CD4-positive, alpha-beta memory T cell (primary cell): ENCODE results near the gene PTPRG. TPM values are rescaled to one million over a fixed set of nuclear protein-coding genes. Genes with fewer than 3 reads are reported as not detected.

Experiments
- CTCF ChIA-PET: fragments of 350-600 bp; sonication (Branson Sonifier 250); formaldehyde crosslinking; loops from one replicate; lab custom pipeline; 2021; ENCODE audit warnings: inconsistent platforms; ENCODE audit not compliant: partially characterized antibody; lab: Charles Lee
- POLR2A ChIA-PET: fragments of 350-600 bp; sonication (Branson Sonifier 250); formaldehyde crosslinking; loops from one replicate; lab custom pipeline; 2021; ENCODE audit not compliant: partially characterized antibody; lab: Charles Lee
- DNase-seq, 5 donors: peaks; one replicate each; pipeline versions ENCODE4 v3.0.0 to v3.0.0-alpha.2; 2020 to 2022; ENCODE audit warnings: mixed read lengths in 1 of 5
- H3K27ac ChIP-seq: one replicate; pipeline ENCODE4 v1.7.0; 2013; ENCODE audit warnings: low read depth, low read length
- H3K27me3 ChIP-seq: 2 replicates; pipeline ENCODE4 v1.7.0; 2013; ENCODE audit warnings: mild to moderate bottlenecking, low read length, moderate library complexity; ENCODE audit not compliant: insufficient read depth
- H3K36me3 ChIP-seq: 2 replicates; pipeline ENCODE4 v1.7.0; 2013; ENCODE audit warnings: mild to moderate bottlenecking, low read length, moderate library complexity; ENCODE audit not compliant: insufficient read depth
- H3K4me1 ChIP-seq: 2 replicates; pipeline ENCODE4 v1.7.0; 2013; ENCODE audit warnings: mild to moderate bottlenecking, low read length, moderate library complexity; ENCODE audit not compliant: insufficient read depth
- H3K4me3 ChIP-seq, 2 donors: one replicate each; pipeline ENCODE4 v1.7.0; 2013; ENCODE audit warnings: low read length in 2 of 2, mild to moderate bottlenecking in 1 of 2
- H3K9me3 ChIP-seq, 2 donors: one replicate each; pipeline ENCODE4 v1.7.0; 2013; ENCODE audit warnings: low read length in 2 of 2, control low read depth in 1 of 2; ENCODE audit not compliant: control insufficient read depth in 1 of 2
- H3K27ac Mint-ChIP-seq, 7 donors: one replicate each; pipeline ENCODE4 v1.8.0; 2020 to 2021; ENCODE audit warnings: mixed read lengths in 7 of 7, mild to moderate bottlenecking in 6 of 7, inconsistent platforms in 3 of 7, moderate library complexity in 3 of 7
- H3K27me3 Mint-ChIP-seq, 2 donors: one replicate each; pipeline ENCODE4 v1.8.0; 2020 to 2021; ENCODE audit warnings: mixed read lengths in 2 of 2
- H3K36me3 Mint-ChIP-seq, 2 donors: one replicate each; pipeline ENCODE4 v1.8.0; 2020 to 2021; ENCODE audit warnings: mixed read lengths in 2 of 2, inconsistent platforms in 1 of 2, mild to moderate bottlenecking in 1 of 2
- H3K4me1 Mint-ChIP-seq, 4 donors: one replicate each; pipeline ENCODE4 v1.8.0; 2020 to 2021; ENCODE audit warnings: mixed read lengths in 4 of 4, mild to moderate bottlenecking in 1 of 4
- H3K4me3 Mint-ChIP-seq, 8 donors: one replicate each; pipeline ENCODE4 v1.8.0; 2020 to 2021; ENCODE audit warnings: mixed read lengths in 8 of 8, mild to moderate bottlenecking in 7 of 8, moderate library complexity in 6 of 8, inconsistent platforms in 3 of 8
- H3K9me3 Mint-ChIP-seq, 8 donors: one replicate each; pipeline ENCODE4 v1.8.0; 2020 to 2021; ENCODE audit warnings: mixed read lengths in 8 of 8, mild to moderate bottlenecking in 5 of 8, inconsistent platforms in 3 of 8, moderate library complexity in 1 of 8
- intact Hi-C: fragments of 100-400 bp; cut with micrococcal nuclease; formaldehyde crosslinking; loops from one replicate; pipeline ENCODE4 v1.15.1; 2023
- polyA plus RNA-seq, 2 donors: library from polyadenylated mRNA; unstranded; fragments of 300-500 nt; fragmentation: Illumina TruSeq; gene quantifications; one replicate each; pipeline ENCODE4 v1.2.3, GENCODE V29; 2021
- total RNA-seq, 2 experiments: library from RNA; stranded (reverse); gene quantifications; one replicate each; pipeline ENCODE4 v1.2.3, GENCODE V29; 2021

Gene PTPRG
- total and polyA plus RNA-seq, 4 experiments from 2014 or later, result not detected

- Mint-ChIP-seq H3K4me3 (no peak overlapping the region), H3K27me3 (no peaks in the 10 kb centered on the region), H3K27ac (no peak overlapping the region), H3K9me3 (peaks cover 0 to 2% (median 0%) of the 10 kb centered on the region in 8 donors), H3K36me3 (no peaks in the 10 kb centered on the region), H3K4me1 (no peaks in the 10 kb centered on the region)
- H3K27me3 ChIP-seq, result no peaks in the 10 kb centered on the region
- no peak overlapping the region for H3K4me3 ChIP-seq
- H3K4me1 ChIP-seq, result no peaks in the 10 kb centered on the region
- no peaks in the 10 kb centered on the region for H3K9me3 ChIP-seq
- ChIA-PET CTCF (no interaction called here), POLR2A (no interaction called here)
- no peak overlapping the region for H3K27ac ChIP-seq
- H3K36me3 ChIP-seq, result no peaks in the 10 kb centered on the region
- intact Hi-C loops, result no loop called here
- DNase-seq, result no peak
Observed at GRCh38 chr3:61967019-61967418, 405.6 kb downstream of the PTPRG start.

GRCh38 chr3:61967937-61968336, 406.6 kb downstream of the PTPRG start:
- Histone ChIP-seq H3K27ac (no peak overlapping the region), H3K4me1 (no peaks in the 10 kb centered on the region), H3K27me3 (no peaks in the 10 kb centered on the region), H3K36me3 (no peaks in the 10 kb centered on the region), H3K4me3 (no peak overlapping the region), H3K9me3 (no peaks in the 10 kb centered on the region)
- Mint-ChIP-seq H3K4me1 (no peaks in the 10 kb centered on the region), H3K27me3 (no peaks in the 10 kb centered on the region), H3K9me3 (peaks cover 0 to 2% (median 0%) of the 10 kb centered on the region in 8 donors), H3K36me3 (no peaks in the 10 kb centered on the region), H3K27ac (no peak overlapping the region), H3K4me3 (no peak overlapping the region)
- ChIA-PET CTCF (no interaction called here), POLR2A (no interaction called here)
- DNase-seq, result no peak
- intact Hi-C loops, result no loop called here

- Histone ChIP-seq H3K9me3 (no peaks in the 10 kb centered on the region), H3K36me3 (no peaks in the 10 kb centered on the region), H3K4me1 (no peaks in the 10 kb centered on the region), H3K27me3 (no peaks in the 10 kb centered on the region), H3K27ac (no peak overlapping the region), H3K4me3 (no peak overlapping the region)
- no peak for DNase-seq
- no peaks in the 10 kb centered on the region for H3K36me3 Mint-ChIP-seq
- ChIA-PET CTCF (no interaction called here), POLR2A (no interaction called here)
- peaks cover 0 to 5% (median 0%) of the 10 kb centered on the region in 8 donors for H3K9me3 Mint-ChIP-seq
- no peaks in the 10 kb centered on the region for H3K27me3 Mint-ChIP-seq
- intact Hi-C loops, result no loop called here
- H3K27ac Mint-ChIP-seq, result no peak overlapping the region
- no peaks in the 10 kb centered on the region for H3K4me1 Mint-ChIP-seq
- H3K4me3 Mint-ChIP-seq, result no peak overlapping the region
Observed at GRCh38 chr3:61974662-61975061, 413.3 kb downstream of the PTPRG start.

DNA sequence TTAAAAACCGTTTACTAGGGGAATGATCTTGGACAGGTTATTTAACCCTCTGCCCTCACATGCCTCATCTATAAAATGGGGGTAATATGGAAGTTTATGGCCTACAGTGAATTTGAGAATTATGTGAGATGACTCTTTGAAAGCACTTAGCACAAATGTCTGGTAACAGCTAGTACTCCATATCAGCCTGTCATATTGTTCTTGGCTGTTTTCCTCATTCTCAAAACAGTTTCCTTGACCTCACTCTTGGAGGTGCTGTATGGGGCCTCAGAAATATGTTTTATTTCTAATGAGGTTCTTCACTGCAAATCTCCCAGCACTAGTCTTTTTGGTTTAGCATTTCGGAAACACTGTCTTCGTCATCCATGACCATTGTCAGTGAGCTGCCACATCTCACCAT, 413.8 kb downstream of the PTPRG start:
- no peaks in the 10 kb centered on the region for H3K36me3 ChIP-seq
- H3K4me1 Mint-ChIP-seq, result no peaks in the 10 kb centered on the region
- no peak overlapping the region for H3K27ac Mint-ChIP-seq
- no peaks in the 10 kb centered on the region for H3K27me3 Mint-ChIP-seq
- no peaks in the 10 kb centered on the region for H3K27me3 ChIP-seq
- ChIA-PET CTCF (no interaction called here), POLR2A (no interaction called here)
- intact Hi-C loops, result no loop called here
- no peaks in the 10 kb centered on the region for H3K36me3 Mint-ChIP-seq
- H3K27ac ChIP-seq, result no peak overlapping the region
- no peak overlapping the region for H3K4me3 Mint-ChIP-seq
- H3K4me1 ChIP-seq, result no peaks in the 10 kb centered on the region
- no peaks in the 10 kb centered on the region for H3K9me3 ChIP-seq
- H3K9me3 Mint-ChIP-seq, result peaks cover 0 to 5% (median 0%) of the 10 kb centered on the region in 8 donors
- no peak overlapping the region for H3K4me3 ChIP-seq
- no peak for DNase-seq

DNA sequence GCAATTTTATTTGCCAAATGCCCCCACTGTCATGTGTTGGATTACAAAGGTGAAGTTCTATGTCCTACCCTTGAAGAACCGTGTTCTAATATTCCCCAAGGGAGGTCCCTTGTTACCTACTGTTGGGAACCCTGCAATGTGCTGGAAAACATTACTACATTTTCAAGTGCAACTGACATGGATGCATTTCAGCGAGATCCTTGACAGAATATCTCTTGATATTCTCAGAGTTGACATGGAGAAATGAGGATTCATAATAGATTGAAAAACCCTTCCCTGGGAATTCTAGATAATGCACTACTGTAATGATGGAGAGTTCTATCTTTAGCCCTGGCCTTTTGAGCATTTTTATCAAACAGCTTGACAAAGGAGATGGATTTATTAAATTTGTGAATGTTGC, 414.6 kb downstream of the PTPRG start:
- Mint-ChIP-seq H3K27me3 (no peaks in the 10 kb centered on the region), H3K36me3 (no peaks in the 10 kb centered on the region), H3K27ac (no peak overlapping the region), H3K9me3 (peaks cover 0 to 5% (median 0%) of the 10 kb centered on the region in 8 donors), H3K4me3 (no peak overlapping the region), H3K4me1 (no peaks in the 10 kb centered on the region)
- CTCF ChIA-PET, result no interaction called here
- no peaks in the 10 kb centered on the region for H3K36me3 ChIP-seq
- H3K9me3 ChIP-seq, result no peaks in the 10 kb centered on the region
- no peaks in the 10 kb centered on the region for H3K4me1 ChIP-seq
- no peak for DNase-seq
- no peaks in the 10 kb centered on the region for H3K27me3 ChIP-seq
- POLR2A ChIA-PET, result no interaction called here
- no peak overlapping the region for H3K4me3 ChIP-seq
- H3K27ac ChIP-seq, result no peak overlapping the region
- intact Hi-C loops, result no loop called here

- POLR2A ChIA-PET, result no interaction called here
- CTCF ChIA-PET, result no interaction called here
- H3K4me3 Mint-ChIP-seq, result no peak overlapping the region
- DNase-seq, result no peak
- H3K27me3 Mint-ChIP-seq, result no peaks in the 10 kb centered on the region
- no peaks in the 10 kb centered on the region for H3K36me3 Mint-ChIP-seq
- peaks cover 0 to 5% (median 0%) of the 10 kb centered on the region in 8 donors for H3K9me3 Mint-ChIP-seq
- no peaks in the 10 kb centered on the region for H3K27me3 ChIP-seq
- intact Hi-C loops, result no loop called here
- H3K27ac Mint-ChIP-seq, result no peak overlapping the region
- H3K27ac ChIP-seq, result no peak overlapping the region
- no peaks in the 10 kb centered on the region for H3K9me3 ChIP-seq
- no peaks in the 10 kb centered on the region for H3K4me1 Mint-ChIP-seq
- no peak overlapping the region for H3K4me3 ChIP-seq
- H3K4me1 ChIP-seq, result no peaks in the 10 kb centered on the region
- H3K36me3 ChIP-seq, result no peaks in the 10 kb centered on the region
Observed at GRCh38 chr3:61978460-61979419, 417.4 kb downstream of the PTPRG start.

- no peak for DNase-seq
- Mint-ChIP-seq H3K27me3 (no peaks in the 10 kb centered on the region), H3K4me1 (no peaks in the 10 kb centered on the region), H3K9me3 (peaks cover 0 to 5% (median 0%) of the 10 kb centered on the region in 8 donors), H3K36me3 (no peaks in the 10 kb centered on the region), H3K4me3 (no peak overlapping the region), H3K27ac (no peak overlapping the region)
- Histone ChIP-seq H3K27ac (no peak overlapping the region), H3K36me3 (no peaks in the 10 kb centered on the region), H3K27me3 (no peaks in the 10 kb centered on the region), H3K4me3 (no peak overlapping the region), H3K9me3 (no peaks in the 10 kb centered on the region), H3K4me1 (no peaks in the 10 kb centered on the region)
- CTCF ChIA-PET, result no interaction called here
- POLR2A ChIA-PET, result no interaction called here
- intact Hi-C loops, result no loop called here
Observed at GRCh38 chr3:61979638-61980037, 418.3 kb downstream of the PTPRG start.
